DMS 273 (cell line): ENCODE measurements around the gene MRPL28.
"Not testable (repeated sequence)": the region's sequence is repeated elsewhere in the genome, so short reads cannot be mapped to it uniquely, and the experiment has no call there.

Experiments used
- DNase-seq: peaks from one replicate; lab custom pipeline; 2025; ENCODE audit not compliant: unreplicated experiment; lab: John Stamatoyannopoulos, UW

Gene MRPL28

DNA sequence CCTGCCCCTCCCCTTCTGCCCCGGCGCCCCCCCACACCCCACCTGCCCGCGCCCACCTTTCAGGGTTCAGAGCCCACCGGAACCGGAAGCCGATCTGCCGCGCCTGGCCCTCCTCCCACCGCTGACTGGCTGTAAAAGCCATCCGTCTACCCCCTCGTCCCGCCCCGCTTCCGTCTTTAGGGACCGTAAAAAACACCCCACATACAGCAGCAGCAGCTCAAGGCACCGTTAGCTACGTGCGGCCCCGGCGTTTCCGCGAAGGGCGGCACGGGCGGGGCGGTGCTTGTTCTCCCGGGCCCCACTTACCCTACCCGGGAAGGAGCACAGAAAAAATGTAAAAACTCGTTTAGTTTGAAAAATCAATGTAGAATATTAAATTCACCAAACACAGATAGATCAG lies at the start of gene MRPL28:
Gene MRPL28, minus strand, starts transcription at position 96 of the 400 bp plus-strand sequence. CDS start 320 bp downstream, outside the sequence.
- DNase-seq = peak; percentile 97

DNA sequence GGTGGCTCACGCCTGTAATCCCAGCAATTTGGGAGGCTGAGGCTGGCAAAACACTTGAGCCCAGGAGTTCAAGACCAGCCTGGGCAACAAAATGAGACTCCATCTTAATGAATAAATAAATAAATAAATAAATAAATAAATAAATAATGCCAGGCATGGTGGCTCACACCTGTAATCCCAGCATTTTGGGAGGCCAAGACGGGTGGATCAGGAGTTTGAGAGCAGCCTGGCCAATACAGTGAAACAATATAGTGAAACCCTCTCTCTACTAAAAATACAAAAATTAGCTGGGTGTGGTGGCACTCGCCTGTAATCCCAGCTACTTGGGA lies 44.8 kb upstream of the MRPL28 start:
- DNase-seq = not testable (repeated sequence)

DNA sequence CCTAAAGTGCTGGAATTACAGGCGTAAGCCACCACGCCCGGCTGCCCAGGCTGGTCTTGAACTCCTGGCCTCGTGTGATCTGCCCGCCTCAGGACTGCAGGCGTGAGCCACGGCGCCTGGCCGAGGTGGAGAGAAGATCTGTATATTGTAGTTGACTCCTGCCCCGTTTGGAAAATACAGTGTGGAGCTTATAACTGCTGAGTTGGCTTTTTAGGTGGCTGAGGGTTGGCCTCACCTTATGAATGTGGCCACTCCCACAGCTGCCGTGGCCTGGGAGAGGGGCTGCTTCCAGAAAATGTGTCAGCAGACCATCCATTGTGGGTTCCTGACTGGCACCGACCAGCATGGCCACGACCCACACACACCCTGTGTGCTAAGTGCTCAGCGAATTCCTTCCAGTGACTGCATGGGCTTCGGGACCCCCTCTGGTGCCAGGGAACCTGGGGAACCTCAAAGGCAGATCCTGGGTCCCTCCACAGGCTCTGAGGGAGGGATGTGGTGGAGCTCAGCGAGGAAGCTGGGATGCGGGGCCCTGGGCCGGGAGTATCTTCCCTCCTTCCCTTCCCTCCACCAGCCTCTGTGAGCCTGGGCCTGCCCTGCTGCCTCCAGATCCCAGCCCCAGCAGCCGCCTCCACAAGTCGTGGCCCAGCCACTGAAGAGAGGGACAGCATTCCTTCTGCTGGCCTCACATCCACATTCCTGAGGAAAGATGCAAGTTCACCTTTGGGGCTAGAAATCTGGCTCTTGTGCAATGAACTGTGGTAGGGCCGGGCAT lies 44.2 kb upstream of the MRPL28 start:
- DNase-seq = no peak

DNA sequence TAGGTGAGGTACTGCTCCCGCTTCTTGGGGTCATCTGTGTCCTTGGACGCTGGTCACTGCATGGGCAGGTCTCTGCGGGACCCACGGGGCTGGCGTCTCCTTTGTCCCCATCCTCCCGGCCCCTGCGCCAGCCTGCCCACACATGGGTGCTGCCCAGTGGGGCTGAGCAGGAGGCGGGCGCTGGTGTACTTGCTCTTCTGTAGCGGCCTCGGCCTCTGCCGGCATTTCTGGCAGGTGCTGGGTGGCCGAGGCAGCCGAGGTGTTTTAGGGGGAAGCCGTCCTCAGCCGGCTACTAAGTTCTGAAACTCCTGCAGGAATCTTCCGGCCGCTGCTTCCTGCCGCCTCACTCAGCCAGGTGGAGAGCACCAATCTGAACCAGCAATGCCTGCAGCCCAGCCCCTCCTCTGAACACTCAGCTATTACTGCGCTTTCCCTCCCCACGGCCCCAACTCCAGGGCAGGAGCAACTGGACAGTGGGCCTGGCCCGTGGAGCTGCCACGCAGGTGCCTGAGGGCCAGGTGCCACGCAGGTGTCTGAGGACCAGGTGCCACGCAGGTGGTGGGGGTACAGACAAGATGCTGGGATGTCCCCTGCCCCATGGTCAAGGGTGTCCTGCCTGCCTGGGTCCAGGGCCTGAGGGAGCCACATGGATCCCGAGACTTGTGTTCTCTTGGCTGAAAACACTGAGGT lies 41.4 kb upstream of the MRPL28 start:
- no peak for DNase-seq

DNA sequence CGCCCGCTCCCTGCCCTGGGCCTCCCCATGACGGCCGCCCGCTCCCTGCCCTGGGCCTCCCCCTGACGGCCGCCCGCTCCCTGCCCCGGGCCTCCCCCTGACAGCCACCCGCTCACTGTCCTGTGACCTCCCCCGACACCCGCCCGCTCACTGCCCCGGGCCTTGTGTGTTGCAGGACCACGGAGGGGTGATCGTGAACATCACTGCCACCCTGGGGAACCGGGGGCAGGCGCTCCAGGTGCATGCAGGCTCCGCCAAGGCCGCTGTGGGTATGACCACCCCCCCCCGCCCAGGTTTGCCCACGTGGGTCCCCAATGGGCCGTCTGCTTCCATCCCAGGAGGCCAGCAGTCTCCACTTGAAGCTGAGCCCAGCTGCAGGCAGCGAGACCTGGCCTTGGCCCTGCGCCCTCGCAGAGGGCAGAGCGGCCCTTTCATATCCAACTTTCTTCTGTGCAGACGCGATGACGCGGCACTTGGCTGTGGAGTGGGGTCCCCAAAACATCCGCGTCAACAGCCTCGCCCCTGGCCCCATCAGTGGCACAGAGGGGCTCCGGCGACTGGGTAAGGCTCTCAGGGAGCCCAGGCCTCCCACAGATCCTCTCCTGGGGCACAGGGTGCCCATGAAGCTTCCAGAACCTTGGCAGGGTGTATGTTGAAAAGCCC lies 40.3 kb upstream of the MRPL28 start:
- DNase-seq = no peak

DNA sequence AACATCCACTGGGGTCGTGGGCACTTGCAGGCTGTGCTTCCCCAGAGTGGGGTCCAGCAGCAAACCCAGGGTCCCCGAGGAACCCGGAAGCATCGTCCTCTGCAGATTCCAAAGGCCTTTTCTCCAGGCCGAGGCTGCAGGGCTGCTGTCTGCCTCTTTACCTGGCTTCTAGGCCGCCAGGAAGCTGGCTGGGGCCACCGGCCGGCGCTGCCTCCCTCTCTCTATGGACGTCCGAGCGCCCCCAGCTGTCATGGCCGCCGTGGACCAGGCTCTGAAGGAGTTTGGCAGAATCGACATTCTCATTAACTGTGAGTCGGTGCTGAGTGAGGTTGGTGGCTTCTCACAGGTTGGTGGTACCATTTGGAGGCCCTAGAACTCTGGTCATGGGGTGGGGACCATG lies 36.9 kb upstream of the MRPL28 start:
- DNase-seq = no peak

DNA sequence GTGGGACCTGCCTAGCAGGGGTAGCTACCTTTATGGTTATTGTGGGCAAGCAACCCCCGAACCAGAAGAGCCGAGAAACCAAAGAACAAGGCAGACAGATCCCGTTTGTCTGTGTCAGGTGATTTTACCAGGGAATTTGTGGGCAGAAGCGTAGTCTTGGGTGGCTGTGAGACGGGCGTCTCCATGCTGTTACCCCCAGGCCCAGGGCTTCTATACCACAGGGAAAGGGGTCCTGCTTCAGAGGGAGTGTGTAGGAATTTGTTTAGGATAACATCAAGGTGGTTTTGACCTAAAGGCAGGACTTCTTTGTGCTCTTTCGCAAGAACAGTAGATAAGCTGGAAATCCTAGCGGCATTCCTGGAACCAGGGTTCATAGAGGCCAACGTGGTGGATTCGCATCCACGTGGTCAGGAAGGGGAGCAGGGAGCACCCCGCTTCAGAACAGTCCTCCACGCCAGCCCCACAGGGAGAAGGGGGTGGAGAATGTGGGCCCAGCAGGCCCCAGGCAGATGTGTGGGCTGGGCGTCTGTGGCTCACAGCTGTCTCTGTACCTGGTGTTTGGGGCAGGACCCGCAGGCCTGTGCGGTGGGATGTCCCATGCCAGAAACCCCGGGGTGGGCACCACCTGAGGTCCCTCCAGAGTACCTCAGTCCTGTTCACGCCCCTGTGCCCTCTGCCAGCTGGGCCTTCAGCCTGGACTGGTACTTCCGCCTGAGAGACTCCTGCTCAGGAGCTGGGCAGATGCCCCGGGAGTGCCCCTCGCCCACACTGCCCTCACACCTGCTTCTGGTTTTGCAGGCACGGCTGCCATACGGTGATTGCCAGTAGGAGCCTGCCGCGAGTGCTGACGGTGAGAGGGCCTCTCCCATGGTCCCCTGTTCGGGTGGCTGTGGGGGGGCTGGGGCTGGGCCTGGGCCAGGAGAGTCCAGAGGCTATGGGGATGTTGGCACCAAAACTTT lies 35.5 kb upstream of the MRPL28 start:
- no peak for DNase-seq

DNA sequence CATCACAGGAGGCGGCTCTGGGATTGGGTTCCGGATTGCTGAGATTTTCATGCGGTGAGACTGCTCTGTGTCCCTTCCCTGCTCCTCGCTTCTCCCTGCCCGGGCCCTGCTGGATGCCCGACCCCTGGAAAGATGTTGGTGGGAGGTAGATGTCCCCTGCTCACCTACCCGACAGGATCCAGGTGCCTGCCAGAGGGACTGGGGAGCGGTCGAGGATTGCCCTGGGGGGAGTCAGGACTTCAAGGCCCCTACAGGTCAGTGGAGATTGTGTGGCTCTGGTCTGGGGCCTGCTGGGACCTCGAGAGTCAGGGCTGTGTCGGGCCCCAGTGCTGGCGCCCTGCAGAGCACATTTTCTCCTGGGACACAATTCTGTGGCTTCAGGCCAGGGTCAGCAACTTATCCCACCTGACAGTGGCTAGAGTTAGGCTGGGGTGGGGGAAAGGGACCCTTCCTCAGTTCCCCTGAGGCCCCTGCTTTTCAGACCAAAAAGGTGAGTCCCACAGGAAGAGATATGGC lies 34.7 kb upstream of the MRPL28 start:
- DNase-seq = no peak

DNA sequence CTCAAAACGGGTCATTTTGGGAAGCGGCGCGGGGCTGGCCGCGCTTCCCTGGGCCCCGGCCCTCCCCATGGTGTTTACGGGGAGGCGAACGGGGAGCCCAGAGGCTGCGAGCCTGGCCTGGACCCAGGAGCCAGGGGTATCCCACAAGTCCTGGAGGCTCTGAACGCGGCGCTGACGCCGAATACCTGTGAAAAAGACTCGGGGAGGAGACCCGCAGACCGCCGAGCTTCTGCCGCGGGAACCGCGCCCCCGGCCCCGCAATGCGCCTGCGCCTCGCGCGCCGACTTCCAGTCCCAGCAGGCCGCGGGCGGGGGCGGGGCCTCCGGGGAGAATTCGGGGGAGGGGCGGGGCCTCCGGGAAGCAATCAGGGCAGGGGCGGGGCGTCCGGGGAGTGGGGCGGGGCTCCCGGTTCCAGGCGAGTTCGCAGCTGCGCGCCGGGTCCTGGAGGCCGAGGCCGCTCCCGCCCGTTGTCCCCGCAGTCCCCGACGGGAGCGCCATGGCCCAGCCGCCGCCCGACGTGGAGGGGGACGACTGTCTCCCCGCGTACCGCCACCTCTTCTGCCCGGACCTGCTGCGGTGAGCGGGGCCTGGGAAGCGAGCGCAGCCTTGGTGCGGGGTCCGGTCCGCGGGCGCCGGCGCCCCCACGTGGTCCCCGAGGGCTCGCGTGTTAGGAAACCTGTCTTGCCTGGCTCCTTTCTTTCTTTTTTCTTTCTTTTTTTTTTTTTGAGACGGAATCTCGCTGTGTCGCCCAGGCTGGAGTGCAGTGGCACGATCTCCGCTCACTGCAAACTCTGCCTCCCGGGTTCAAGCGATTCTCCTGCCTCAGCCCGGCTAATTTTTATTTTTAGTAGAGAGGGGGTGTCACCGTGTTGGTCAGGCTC lies 31.4 kb upstream of the MRPL28 start, which contains the start of gene DECR2:
Gene DECR2, plus strand, starts transcription at position 418 of the 881 bp plus-strand sequence. Its CDS starts 79 bp downstream, at position 497.
- peak; percentile 96 for DNase-seq

DNA sequence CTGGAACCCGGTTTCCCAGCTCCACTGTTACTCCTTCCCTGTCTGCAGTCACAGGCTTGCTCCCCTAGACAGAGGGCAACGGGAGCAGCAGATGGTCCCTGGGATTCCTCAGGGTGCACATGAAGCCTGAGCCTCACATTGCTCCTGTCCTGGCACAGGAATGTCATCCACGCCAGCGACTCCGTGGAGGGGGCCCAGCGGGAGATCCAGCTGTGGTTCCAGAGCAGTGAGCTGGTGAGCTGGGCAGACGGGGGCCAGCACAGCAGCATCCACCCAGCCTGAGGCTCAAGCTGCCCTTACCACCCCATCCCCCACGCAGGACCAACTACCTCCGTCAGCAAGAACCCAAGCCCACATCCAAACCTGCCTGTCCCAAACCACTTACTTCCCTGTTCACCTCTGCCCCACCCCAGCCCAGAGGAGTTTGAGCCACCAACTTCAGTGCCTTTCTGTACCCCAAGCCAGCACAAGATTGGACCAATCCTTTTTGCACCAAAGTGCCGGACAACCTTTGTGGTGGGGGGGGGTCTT lies 29.8 kb upstream of the MRPL28 start:
- DNase-seq = peak; percentile 75

DNA sequence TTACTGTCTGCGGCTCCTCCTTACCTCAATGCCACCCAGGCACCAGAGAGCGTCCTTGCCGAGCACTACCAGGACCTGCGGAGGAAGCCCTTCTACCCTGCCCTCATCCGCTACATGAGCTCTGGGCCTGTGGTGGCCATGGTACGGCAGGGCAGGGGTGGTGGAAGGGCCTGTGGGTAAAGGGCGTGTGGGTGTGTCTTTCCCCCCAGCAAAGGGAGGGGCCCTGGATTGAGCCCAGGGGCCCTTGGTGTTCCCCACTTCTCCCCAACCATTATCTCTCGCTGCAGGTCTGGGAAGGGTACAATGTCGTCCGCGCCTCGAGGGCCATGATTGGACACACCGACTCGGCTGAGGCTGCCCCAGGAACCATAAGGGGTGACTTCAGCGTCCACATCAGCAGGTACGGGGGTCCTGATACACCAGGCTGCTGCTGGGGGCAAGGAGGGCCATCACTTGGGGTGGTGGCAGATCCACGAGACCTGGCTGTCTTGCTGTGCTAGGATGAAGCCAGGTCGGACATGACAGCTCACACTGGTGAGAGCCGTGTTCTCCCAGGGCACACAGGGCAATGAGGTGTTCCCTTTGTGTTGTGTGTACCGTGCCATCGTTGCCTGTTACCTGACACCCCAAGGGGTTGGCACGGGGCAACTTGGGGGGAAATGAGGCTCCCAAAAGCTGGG lies 29.1 kb upstream of the MRPL28 start:
- DNase-seq = no peak

DNA sequence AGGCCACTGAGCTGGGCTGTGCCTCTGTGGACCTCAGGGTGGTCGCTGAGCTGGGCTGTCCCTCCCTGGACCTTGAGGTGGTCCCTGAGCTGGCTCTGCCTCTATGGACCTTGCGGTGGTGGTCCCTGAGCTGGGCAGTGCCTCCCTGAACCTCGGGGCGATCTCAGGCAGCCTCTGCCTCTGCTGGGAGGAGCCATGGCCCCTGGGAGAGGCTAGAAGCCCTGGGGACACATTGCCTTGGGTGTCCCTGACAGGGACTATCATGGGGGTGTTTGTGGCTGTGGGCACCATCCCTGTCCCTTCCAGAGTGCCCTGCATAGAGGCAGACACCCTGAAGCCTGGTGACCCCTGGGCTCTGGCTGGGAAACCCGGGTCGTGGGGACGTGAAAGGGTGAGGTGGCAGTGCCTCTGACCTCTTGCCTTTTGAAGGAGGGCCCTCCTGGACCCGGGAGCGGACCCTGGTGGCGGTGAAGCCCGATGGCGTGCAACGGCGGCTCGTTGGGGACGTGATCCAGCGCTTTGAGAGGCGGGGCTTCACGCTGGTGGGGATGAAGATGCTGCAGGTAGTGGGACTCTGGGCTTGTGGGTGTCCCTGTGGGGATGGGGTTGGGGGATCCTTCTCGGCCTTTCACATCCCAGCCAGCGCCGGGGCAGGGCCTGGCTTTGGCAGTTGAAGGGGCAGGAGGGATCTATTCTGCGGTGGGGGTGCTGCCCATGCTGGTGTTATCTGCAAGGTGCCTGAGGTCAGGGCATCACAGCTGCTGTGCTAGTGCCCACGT lies 28.4 kb upstream of the MRPL28 start:
- no peak for DNase-seq

DNA sequence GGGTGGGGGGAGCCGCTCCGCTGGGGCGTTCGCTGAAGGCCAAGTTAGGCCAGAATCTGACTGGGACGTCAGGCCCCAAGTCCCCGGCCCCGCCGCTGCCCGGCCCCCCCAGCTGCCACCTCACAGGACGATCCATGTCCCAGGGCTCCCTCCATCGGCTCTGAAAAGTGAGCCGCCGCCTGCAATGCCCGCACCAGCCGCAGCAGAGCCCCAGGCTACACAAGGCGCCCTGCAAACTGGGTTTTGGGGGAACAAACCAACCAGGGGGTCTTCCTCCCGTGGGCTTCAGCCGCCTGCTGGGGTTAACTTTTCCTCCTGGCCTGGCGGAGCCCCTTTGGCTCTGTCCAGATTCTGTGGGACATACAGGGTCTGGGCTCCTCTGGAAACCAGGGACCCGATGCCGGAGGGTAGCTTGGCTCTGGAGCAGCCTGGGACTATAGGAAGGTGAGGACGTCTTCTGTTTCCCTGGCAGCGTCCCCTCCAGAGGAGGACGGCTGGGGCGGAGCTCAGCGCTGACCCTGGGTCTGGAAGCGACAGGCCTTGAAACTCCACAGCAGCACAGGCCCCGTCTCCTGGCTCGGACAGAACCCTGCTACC lies 27.5 kb upstream of the MRPL28 start:
- DNase-seq = peak; percentile 85

DNA sequence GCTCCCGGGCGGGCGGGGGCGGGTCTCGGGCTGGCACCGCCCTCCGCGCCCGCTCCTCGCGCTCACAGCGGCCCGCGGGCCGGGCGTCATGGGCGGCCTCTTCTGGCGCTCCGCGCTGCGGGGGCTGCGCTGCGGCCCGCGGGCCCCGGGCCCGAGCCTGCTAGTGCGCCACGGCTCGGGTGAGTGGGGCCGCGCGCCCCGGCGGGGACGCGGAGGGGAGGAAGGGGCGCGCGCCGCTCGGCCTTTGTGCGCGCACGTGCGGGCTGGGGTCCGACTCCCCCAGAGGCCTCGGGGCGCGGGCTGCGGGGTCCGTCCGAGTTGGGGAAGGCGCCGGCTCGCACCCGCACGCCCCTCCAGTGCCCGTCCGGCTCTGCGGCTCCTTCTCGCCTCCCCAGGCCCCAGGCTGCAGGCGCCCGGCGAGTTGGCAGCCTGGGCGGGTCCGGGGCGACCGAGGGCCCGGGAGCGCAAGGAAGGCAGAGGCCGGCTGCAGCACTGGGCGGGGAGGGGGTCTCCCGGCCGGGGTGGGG lies 26.9 kb upstream of the MRPL28 start, which contains the start of gene NME4:
Gene NME4, plus strand, starts transcription at position 65 of the 527 bp plus-strand sequence. Its CDS starts 24 bp downstream, at position 89.
- DNase-seq = peak; percentile 83

DNA sequence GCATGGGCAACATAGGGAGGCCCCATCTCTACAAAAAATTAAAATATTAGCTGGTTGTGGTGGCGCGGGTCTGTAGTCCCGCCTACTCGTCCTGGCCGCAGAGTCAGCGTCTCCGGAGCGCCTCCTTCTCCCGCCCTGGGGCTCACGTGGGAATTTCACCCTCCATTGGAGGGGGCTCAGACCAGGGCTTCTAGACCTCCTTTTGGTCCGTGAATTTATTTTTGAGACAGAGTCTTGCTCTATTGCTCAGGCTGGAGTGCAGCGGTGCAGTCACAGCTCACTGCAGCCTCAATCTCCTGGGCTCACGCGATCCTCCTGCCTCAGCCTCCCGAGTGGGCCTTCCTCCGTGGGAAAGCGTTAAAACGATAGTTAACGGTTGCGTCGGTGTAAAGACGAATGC lies 26.3 kb upstream of the MRPL28 start:
- peak; percentile 88 for DNase-seq

DNA sequence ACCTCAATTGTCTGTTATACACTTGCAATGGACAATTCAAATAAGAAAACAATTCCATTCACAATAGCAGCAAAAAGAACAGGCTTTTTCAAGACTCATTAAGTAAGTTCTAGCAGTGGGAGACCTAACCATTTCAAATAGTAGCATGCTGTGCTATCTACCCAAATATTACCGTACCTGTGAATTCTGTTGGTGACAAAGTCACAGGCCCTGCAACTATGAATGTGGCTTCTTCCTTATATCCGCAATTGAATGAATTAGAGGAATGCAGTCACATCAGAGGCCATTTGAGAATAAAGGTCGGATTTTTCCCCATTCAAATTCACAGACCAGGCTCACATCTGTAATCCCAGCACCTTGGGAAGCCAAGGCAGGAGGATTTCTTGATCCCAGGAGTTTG lies 25.9 kb upstream of the MRPL28 start:
- DNase-seq = no peak

DNA sequence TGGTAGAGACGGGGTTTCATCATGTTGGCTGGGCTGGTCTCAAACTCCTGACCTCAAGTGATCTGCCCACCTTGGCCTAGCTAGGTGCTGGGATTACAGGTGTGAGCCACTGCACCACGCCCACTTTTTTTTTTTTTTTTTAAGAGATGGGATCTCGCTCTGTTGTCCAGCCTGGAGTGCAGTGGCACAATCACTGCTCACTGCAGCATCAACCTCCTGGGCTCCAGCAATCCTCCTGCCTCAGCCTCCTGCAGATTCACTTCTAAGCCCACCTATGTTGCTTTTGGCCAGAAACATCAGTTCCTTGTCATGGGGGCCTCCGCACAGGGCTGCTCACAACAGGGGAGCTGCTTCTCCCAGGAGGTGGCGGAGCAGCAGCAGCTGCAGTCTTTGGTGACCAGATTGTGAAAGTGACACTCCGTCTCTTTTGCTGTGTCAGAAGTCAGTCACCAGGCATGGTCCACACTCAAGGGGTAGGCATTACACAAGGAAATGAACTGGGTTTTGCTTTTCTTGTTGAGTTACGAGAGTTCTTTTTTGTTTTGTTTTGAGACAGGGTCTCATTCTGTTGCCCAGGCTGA lies 22.2 kb upstream of the MRPL28 start:
- DNase-seq = no peak
